Measurements from ENCODE around the gene TCF3. TPM values are rescaled to one million over a fixed set of nuclear protein-coding genes. Genes with fewer than 3 reads are reported as not detected.

TCF3 gene
- total and polyA plus RNA-seq, 2 of the 8 experiments (the other 6 are each of a cell fraction or from before 2014, with no cell fraction given) = 241 to 348 TPM

DNA sequence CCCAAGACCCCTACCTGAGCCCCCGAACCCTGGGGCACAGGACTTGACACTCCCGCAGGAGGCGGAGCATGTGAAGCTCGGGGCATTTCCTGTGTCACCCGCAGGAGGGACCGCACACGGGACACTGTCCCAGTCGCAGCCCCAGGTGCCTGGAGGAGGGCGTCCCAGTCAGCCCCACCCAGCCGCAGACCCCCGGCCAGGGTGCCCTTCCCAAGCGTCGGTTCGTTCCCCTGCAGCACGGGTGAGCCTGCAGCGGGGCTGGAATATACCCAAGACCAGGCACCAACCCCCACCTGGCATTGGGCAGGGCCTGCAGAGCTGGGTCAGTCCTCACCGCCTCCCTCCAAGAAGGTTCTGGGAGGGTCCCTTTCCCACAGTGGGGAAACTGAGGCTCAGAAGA lies 21.6 kb downstream of the TCF3 start:
- Histone ChIP-seq H3K14ac (ENCODE audit: insufficient read length) (no peak overlapping the region), H3K4me2 (ENCODE audit: insufficient read depth in 1 of 2, low read depth in 2 of 2, low read length in 2 of 2) (no peak overlapping the region), H3K18ac (ENCODE audit: extremely low read depth, low read length) (no peak overlapping the region), H3K56ac (replicated peaks; ENCODE audit: insufficient read length, low read depth, low read length) (no peak overlapping the region), H4K8ac (ENCODE audit: extremely low read depth, insufficient read depth, low read length) (no peak overlapping the region), H3K27ac (ENCODE audit: low read depth, low read length) (no peak overlapping the region), H2BK20ac (ENCODE audit: low read length) (no peak overlapping the region), H3K79me1 (ENCODE audit: low read depth, low read length) (peaks cover 20% of the 10 kb centered on the region), H2AK5ac (ENCODE audit: low read depth, low read length) (no peak overlapping the region), H4K5ac (ENCODE audit: insufficient read length, low read depth, low read length) (no peak overlapping the region), H3K27me3 (replicated peaks in 1 of 4; ENCODE audit: control insufficient read depth in 3 of 4, extremely low read depth in 1 of 4, insufficient read depth in 3 of 4, low read length in 3 of 4) (no peaks in the 10 kb centered on the region), H4K20me1 (replicated peaks in 1 of 2; ENCODE audit: control insufficient read depth in 1 of 2, insufficient read depth in 2 of 2, low read length in 2 of 2) (peaks cover 27 to 39% of the 10 kb centered on the region in 2 experiments), H2BK120ac (replicated peaks; ENCODE audit: low read depth, low read length) (no peak overlapping the region), H3K4me3 (ENCODE audit: extremely low read depth in 1 of 4, insufficient read depth in 2 of 4, low read depth in 3 of 4, low read length in 4 of 4) (no peak overlapping the region), H3K23ac (ENCODE audit: insufficient read length) (no peak overlapping the region), H2BK15ac (ENCODE audit: low read length) (no peak overlapping the region), H3K4me1 (replicated peaks in 1 of 4; ENCODE audit: control insufficient read depth in 3 of 4, insufficient read depth in 4 of 4, low read length in 3 of 4) (no peaks in the 10 kb centered on the region), H3K9ac (replicated peaks in 1 of 4; ENCODE audit: extremely low read depth in 1 of 4, low read depth in 3 of 4, low read length in 3 of 4) (no peak overlapping the region), H4K91ac (replicated peaks; ENCODE audit: insufficient read length, low read length) (no peak overlapping the region), H2BK5ac (ENCODE audit: low read depth, low read length) (no peak overlapping the region), H3K9me3 (ENCODE audit: insufficient read depth in 2 of 2, low read depth in 1 of 2, low read length in 1 of 2) (0 out of 4 replicates have a peak, but pooled peaks cover 0 to 2% of the 10 kb centered on the region in 2 experiments), H2BK12ac (ENCODE audit: low read depth, low read length) (no peak overlapping the region), H2AFZ (ENCODE audit: low read length) (no peak overlapping the region), H3K36me3 (ENCODE audit: control insufficient read depth in 2 of 4, insufficient read depth in 4 of 4, low read length in 3 of 4) (peaks cover 8 to 46% (median 31%) of the 10 kb centered on the region in 4 experiments; a peak in 7 of 8 replicates), H3K23me2 (ENCODE audit: low read depth, low read length) (no peaks in the 10 kb centered on the region), H3K79me2 (ENCODE audit: control insufficient read depth in 1 of 2, insufficient read depth in 2 of 2, low read length in 2 of 2) (peaks cover 0 to 29% of the 10 kb centered on the region in 2 experiments; a peak in 3 of 4 replicates), H3K4ac (replicated peaks; ENCODE audit: insufficient read length, low read depth, low read length) (no peak overlapping the region)
- no peak for TF ChIP-seq JUND (IDR thresholded peaks at IDR 0.05; ENCODE audit: low read length)
- TF ChIP-seq E2F6 (IDR thresholded peaks at IDR 0.05) = no peak
- no peak for TF ChIP-seq KDM1A (IDR thresholded peaks at IDR 0.05; ENCODE audit: borderline replicate concordance, low read length)
- TF ChIP-seq BACH1 (IDR thresholded peaks at IDR 0.05; ENCODE audit: low read length) = no peak
- TF ChIP-seq SP1 (IDR thresholded peaks at IDR 0.05; ENCODE audit: low read depth, low read length) = no peak
- TF ChIP-seq GABPA (IDR thresholded peaks at IDR 0.05; ENCODE audit: borderline replicate concordance, insufficient read depth, low read length) = no peak
- no peak for TF ChIP-seq HDAC6 (IDR thresholded peaks at IDR 0.05; ENCODE audit: low read depth, low read length)
- TF ChIP-seq TAF7 (optimal IDR thresholded peaks at IDR 0.05; ENCODE audit: borderline replicate concordance, low read depth, low read length) = no peak
- CTCF ChIA-PET (ENCODE audit: partially characterized antibody) = no interaction called here
- no peak for DNase-seq (ENCODE audit: low read depth in 1 of 2, low spot score in 2 of 2)
- 93% methylated on average over 16 of the region's 17 CpGs; no CpG with 5 or more reads in 1 of the 2 experiments for WGBS, 2 experiments (ENCODE audit: extremely low coverage in 1 of 2, insufficient coverage in 1 of 2, insufficient read length in 1 of 2, insufficient replicate concordance in 2 of 2, low coverage in 1 of 2, low lambda C conversion rate in 2 of 2, missing lambda C conversion rate in 1 of 2)
- no peak for FAIRE-seq
- POLR2A ChIA-PET (ENCODE audit: partially characterized antibody) = interaction anchor here (1.0 to 3.4 kb wide), 6 partner anchors 8 to 32 kb away, joined by 3 to 25 read pairs (median 4); no protein-coding TSS in a partner anchor

All from H1 (cell line).